Neural progenitor cell (in vitro differentiated cells): ENCODE data around the gene ITPR2. TPM values are rescaled to one million over a fixed set of nuclear protein-coding genes. Genes with fewer than 3 reads are reported as not detected.

ENCODE experiments used
- DNase-seq: peaks from one replicate; pipeline ENCODE4 v3.0.0-alpha.2; 2016; ENCODE audit warnings: low spot score
- H2AFZ ChIP-seq: fragments of 200-600 bp; sonication (generic); replicated peaks from 2 replicates; pipeline ENCODE4 v1.6.1; 2016; ENCODE audit warnings: antibody characterized with exemption
- H3F3A ChIP-seq: fragments of 200-600 bp; sonication (generic); 2 replicates; pipeline ENCODE4 v1.6.1; 2016; ENCODE audit warnings: antibody characterized with exemption, low read depth
- H3K27ac ChIP-seq: fragments of 200-600 bp; sonication (generic); 2 replicates; pipeline ENCODE4 v1.5.1; 2016; ENCODE audit warnings: mild to moderate bottlenecking
- H3K27me3 ChIP-seq: fragments of 200-600 bp; sonication (generic); 2 replicates; pipeline ENCODE4 v1.6.1; 2016; ENCODE audit warnings: mild to moderate bottlenecking, moderate library complexity
- H3K36me3 ChIP-seq: fragments of 200-600 bp; sonication (generic); 2 replicates; pipeline ENCODE4 v1.5.1; 2016
- H3K4me1 ChIP-seq: fragments of 200-600 bp; sonication (generic); 2 replicates; pipeline ENCODE4 v1.6.1; 2016; ENCODE audit warnings: mixed run types
- H3K4me2 ChIP-seq: fragments of 200-600 bp; sonication (generic); 2 replicates; pipeline ENCODE4 v1.6.1; 2016
- H3K4me3 ChIP-seq: fragments of 200-600 bp; sonication (generic); 2 replicates; pipeline ENCODE4 v1.5.1; 2016
- H3K79me2 ChIP-seq: fragments of 200-600 bp; sonication (generic); 2 replicates; pipeline ENCODE4 v1.6.1; 2016; ENCODE audit warnings: low read depth
- H3K9ac ChIP-seq: fragments of 200-600 bp; sonication (generic); 2 replicates; pipeline ENCODE4 v1.6.1; 2016
- H3K9me3 ChIP-seq: fragments of 200-600 bp; sonication (generic); 2 replicates; pipeline ENCODE4 v1.5.1; 2016; ENCODE audit warnings: low read depth
- H4K20me1 ChIP-seq: fragments of 200-600 bp; sonication (generic); 2 replicates; pipeline ENCODE4 v1.6.1; 2016; ENCODE audit warnings: low read depth
- H3K27ac Mint-ChIP-seq: 3 replicates; pipeline ENCODE4 v1.8.0; 2021; ENCODE audit warnings: mixed read lengths
- H3K27me3 Mint-ChIP-seq: 2 replicates; pipeline ENCODE4 v1.8.0; 2022; ENCODE audit warnings: low read depth, mild to moderate bottlenecking, inconsistent platforms, moderate library complexity, mixed read lengths; ENCODE audit not compliant: insufficient read depth
- H3K36me3 Mint-ChIP-seq: 3 replicates; pipeline ENCODE4 v1.8.0; 2021; ENCODE audit warnings: mixed read lengths
- H3K4me1 Mint-ChIP-seq: 3 replicates; pipeline ENCODE4 v1.8.0; 2021; ENCODE audit warnings: mixed read lengths
- H3K4me3 Mint-ChIP-seq: 3 replicates; pipeline ENCODE4 v1.8.0; 2021; ENCODE audit warnings: mild to moderate bottlenecking, moderate library complexity, mixed read lengths
- H3K9me3 Mint-ChIP-seq: 3 replicates; pipeline ENCODE4 v1.8.0; 2020; ENCODE audit warnings: mixed read lengths
- EZH2 ChIP-seq: fragments of 200-600 bp; sonication (generic); IDR thresholded peaks from 2 replicates; pipeline ENCODE4 v1.6.1; 2017; ENCODE audit warnings: antibody characterized with exemption, mild to moderate bottlenecking, moderate library complexity
- EZH2phosphoT487 ChIP-seq: fragments of 200-600 bp; sonication (generic); IDR thresholded peaks from 2 replicates; pipeline ENCODE4 v1.6.1; 2017; ENCODE audit warnings: antibody characterized with exemption
- total RNA-seq: library from RNA; depleted of rRNA; stranded (reverse); fragments of >200 nt; gene quantifications from 2 replicates; pipeline ENCODE4 v1.2.3, GENCODE V29; 2015; ENCODE audit warnings: low replicate concordance
- TF ChIP-seq, protein P1 (sequence below): fragments of 200-600 bp; sonication (generic); IDR thresholded peaks from 2 replicates; pipeline ENCODE4 v1.5.1; 2017; ENCODE audit warnings: antibody characterized with exemption, mild to moderate bottlenecking

The ITPR2 gene
- total RNA-seq, 1 donor from 2014 or later, result 11.4 TPM

GRCh38 chr12:26555139-26555538 is 277.9 kb downstream of the ITPR2 start:
- Mint-ChIP-seq H3K9me3 (no peaks in the 10 kb centered on the region), H3K4me3 (no peak overlapping the region), H3K36me3 (no peaks in the 10 kb centered on the region), H3K27ac (no peak overlapping the region), H3K27me3 (no peaks in the 10 kb centered on the region), H3K4me1 (no peaks in the 10 kb centered on the region)
- no peaks in the 10 kb centered on the region for H3K79me2 ChIP-seq
- no peak overlapping the region for H3K27ac ChIP-seq
- H4K20me1 ChIP-seq, result no peaks in the 10 kb centered on the region
- no peaks in the 10 kb centered on the region for H3K4me1 ChIP-seq
- H3K4me3 ChIP-seq, result no peak overlapping the region
- H3F3A ChIP-seq, result no peaks in the 10 kb centered on the region
- no peak overlapping the region for H2AFZ ChIP-seq
- no peak overlapping the region for H3K9ac ChIP-seq
- DNase-seq, result no peak
- H3K36me3 ChIP-seq, result no peaks in the 10 kb centered on the region
- no peaks in the 10 kb centered on the region for H3K9me3 ChIP-seq
- H3K4me2 ChIP-seq, result no peak overlapping the region
- TF ChIP-seq EZH2phosphoT487 (no peak), EZH2 (no peak)
- TF ChIP-seq, protein P1, sequence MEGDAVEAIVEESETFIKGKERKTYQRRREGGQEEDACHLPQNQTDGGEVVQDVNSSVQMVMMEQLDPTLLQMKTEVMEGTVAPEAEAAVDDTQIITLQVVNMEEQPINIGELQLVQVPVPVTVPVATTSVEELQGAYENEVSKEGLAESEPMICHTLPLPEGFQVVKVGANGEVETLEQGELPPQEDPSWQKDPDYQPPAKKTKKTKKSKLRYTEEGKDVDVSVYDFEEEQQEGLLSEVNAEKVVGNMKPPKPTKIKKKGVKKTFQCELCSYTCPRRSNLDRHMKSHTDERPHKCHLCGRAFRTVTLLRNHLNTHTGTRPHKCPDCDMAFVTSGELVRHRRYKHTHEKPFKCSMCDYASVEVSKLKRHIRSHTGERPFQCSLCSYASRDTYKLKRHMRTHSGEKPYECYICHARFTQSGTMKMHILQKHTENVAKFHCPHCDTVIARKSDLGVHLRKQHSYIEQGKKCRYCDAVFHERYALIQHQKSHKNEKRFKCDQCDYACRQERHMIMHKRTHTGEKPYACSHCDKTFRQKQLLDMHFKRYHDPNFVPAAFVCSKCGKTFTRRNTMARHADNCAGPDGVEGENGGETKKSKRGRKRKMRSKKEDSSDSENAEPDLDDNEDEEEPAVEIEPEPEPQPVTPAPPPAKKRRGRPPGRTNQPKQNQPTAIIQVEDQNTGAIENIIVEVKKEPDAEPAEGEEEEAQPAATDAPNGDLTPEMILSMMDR, result no peak
- no peaks in the 10 kb centered on the region for H3K27me3 ChIP-seq

DNA sequence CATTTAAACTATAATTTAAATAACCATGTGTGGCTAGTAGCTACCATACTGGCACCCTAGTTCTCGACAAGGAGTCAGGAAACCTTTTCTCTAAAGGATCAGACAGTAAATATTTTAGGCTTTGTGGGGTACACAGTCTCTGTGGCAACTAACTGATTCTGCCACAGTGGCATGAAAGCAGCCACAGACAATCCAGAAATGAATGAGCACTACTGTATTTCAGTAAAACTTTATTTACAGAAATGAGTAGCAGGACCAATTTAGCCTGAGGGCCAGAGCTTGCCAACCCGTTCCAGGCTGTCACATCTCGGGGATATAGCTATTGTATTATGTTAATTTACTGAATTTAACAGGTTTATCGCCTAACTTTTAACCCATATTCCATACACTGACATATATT is 278.7 kb downstream of the ITPR2 start:
- H3K27ac Mint-ChIP-seq, result no peak overlapping the region
- Histone ChIP-seq H3F3A (no peaks in the 10 kb centered on the region), H4K20me1 (no peaks in the 10 kb centered on the region), H3K4me3 (no peak overlapping the region), H3K9ac (no peak overlapping the region), H3K79me2 (no peaks in the 10 kb centered on the region), H3K27me3 (no peaks in the 10 kb centered on the region), H2AFZ (no peak overlapping the region), H3K36me3 (no peaks in the 10 kb centered on the region), H3K27ac (no peak overlapping the region), H3K4me1 (no peaks in the 10 kb centered on the region), H3K9me3 (no peaks in the 10 kb centered on the region), H3K4me2 (no peak overlapping the region)
- no peaks in the 10 kb centered on the region for H3K9me3 Mint-ChIP-seq
- no peak for DNase-seq
- H3K4me1 Mint-ChIP-seq, result no peaks in the 10 kb centered on the region
- H3K36me3 Mint-ChIP-seq, result no peaks in the 10 kb centered on the region
- H3K27me3 Mint-ChIP-seq, result no peaks in the 10 kb centered on the region
- no peak overlapping the region for H3K4me3 Mint-ChIP-seq
- no peak for TF ChIP-seq EZH2phosphoT487
- no peak for TF ChIP-seq EZH2
- TF ChIP-seq, protein P1, result no peak

- H3K4me3 ChIP-seq, result no peak overlapping the region
- H3K9me3 ChIP-seq, result no peaks in the 10 kb centered on the region
- H3K4me3 Mint-ChIP-seq, result no peak overlapping the region
- no peaks in the 10 kb centered on the region for H3K36me3 Mint-ChIP-seq
- H3K27me3 Mint-ChIP-seq, result no peaks in the 10 kb centered on the region
- H3K27ac Mint-ChIP-seq, result no peak overlapping the region
- H3K79me2 ChIP-seq, result no peaks in the 10 kb centered on the region
- no peak overlapping the region for H2AFZ ChIP-seq
- no peak for DNase-seq
- no peaks in the 10 kb centered on the region for H4K20me1 ChIP-seq
- H3K4me2 ChIP-seq, result no peak overlapping the region
- TF ChIP-seq, protein P1, result no peak
- TF ChIP-seq EZH2phosphoT487 (no peak), EZH2 (no peak)
- no peaks in the 10 kb centered on the region for H3K36me3 ChIP-seq
- no peaks in the 10 kb centered on the region for H3K4me1 ChIP-seq
- no peaks in the 10 kb centered on the region for H3K4me1 Mint-ChIP-seq
- no peaks in the 10 kb centered on the region for H3K9me3 Mint-ChIP-seq
- no peaks in the 10 kb centered on the region for H3K27me3 ChIP-seq
- H3K9ac ChIP-seq, result no peak overlapping the region
- H3K27ac ChIP-seq, result no peak overlapping the region
- H3F3A ChIP-seq, result no peaks in the 10 kb centered on the region
These were observed 281.6 kb downstream of the ITPR2 start for GRCh38 chr12:26551385-26551784.
